IMR-90 (cell line): ENCODE results near the gene CMTM8.

Experiments used
- CEBPB ChIP-seq: IDR thresholded peaks from 2 replicates; pipeline ENCODE4 v1.6.1; 2012; ENCODE audit warnings: low read depth, low read length, improper control_type of control experiment
- RAD21 ChIP-seq: IDR thresholded peaks from 2 replicates; pipeline ENCODE4 v1.6.1; 2012; ENCODE audit warnings: low read length, improper control_type of control experiment
- RCOR1 ChIP-seq: IDR thresholded peaks from 2 replicates; pipeline ENCODE4 v1.6.1; 2012; ENCODE audit warnings: mild to moderate bottlenecking, low read length, improper control_type of control experiment; ENCODE audit not compliant: insufficient replicate concordance
- TF ChIP-seq, protein P1 (sequence below): conservative IDR thresholded peaks from 2 replicates; pipeline ENCODE4 v1.5.1; 2012; ENCODE audit warnings: mild to moderate bottlenecking, low read depth, low read length, improper control_type of control experiment

DNA sequence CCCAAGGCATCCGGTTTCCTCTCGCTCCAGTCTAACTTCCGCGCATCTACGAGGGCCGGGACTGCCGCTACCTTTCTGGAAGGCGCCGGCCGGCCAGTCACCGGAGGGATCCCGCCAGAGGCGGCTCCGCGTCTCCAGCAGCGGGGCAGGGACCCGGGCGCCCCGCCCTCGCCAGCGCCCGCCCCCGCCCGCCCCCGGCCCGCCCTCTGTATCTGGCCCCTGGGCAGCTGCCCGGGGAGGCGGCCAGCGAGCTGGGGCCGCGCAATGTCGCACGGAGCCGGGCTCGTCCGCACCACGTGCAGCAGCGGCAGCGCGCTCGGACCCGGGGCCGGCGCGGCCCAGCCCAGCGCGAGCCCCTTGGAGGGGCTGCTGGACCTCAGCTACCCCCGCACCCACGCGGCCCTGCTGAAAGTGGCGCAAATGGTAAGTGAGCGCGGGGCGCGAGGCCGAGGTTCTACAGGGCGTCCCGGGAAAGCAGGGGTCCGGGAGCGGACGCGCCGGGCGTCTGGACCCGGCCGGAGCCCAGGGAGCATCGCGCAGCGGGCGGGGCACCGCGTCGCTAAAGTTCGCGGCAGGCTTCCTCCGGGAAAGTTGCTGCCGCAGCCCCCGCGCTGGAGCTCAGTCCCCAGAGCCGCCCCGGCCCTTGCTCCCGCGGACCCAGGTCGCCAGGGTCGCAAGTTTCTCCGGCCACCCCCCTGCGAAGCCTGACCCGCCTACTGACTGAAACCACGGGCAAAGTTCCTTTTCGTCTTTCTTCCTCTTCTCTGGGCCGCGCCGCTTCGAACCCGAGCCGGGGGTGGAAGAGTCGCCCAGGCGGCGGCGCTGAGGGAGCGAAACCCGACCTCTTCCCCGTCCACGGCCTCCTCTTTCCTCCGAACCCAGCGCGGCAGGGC, 153.4 kb downstream of the CMTM8 start, which contains the start of gene CMTM7:
- TF ChIP-seq CEBPB, result no peak
- no peak for TF ChIP-seq RCOR1
- TF ChIP-seq RAD21, result no peak; the same call in 1 of the 2 replicates
- TF ChIP-seq, protein P1, sequence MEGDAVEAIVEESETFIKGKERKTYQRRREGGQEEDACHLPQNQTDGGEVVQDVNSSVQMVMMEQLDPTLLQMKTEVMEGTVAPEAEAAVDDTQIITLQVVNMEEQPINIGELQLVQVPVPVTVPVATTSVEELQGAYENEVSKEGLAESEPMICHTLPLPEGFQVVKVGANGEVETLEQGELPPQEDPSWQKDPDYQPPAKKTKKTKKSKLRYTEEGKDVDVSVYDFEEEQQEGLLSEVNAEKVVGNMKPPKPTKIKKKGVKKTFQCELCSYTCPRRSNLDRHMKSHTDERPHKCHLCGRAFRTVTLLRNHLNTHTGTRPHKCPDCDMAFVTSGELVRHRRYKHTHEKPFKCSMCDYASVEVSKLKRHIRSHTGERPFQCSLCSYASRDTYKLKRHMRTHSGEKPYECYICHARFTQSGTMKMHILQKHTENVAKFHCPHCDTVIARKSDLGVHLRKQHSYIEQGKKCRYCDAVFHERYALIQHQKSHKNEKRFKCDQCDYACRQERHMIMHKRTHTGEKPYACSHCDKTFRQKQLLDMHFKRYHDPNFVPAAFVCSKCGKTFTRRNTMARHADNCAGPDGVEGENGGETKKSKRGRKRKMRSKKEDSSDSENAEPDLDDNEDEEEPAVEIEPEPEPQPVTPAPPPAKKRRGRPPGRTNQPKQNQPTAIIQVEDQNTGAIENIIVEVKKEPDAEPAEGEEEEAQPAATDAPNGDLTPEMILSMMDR, result no peak
